HEK293 (cell line): ENCODE measurements around the gene RNF224.

ENCODE experiments used
- AEBP2 ChIP-seq: fragments of 450-650 bp; formaldehyde crosslinking; IDR thresholded peaks from 2 replicates; pipeline ENCODE4 v1.5.1; 2016; ENCODE audit warnings: missing biosample characterization, missing genetic modification characterization, borderline replicate concordance
- EGR2 ChIP-seq: fragments of 450-650 bp; formaldehyde crosslinking; IDR thresholded peaks from 2 replicates; pipeline ENCODE4 v1.5.1; 2016; ENCODE audit warnings: low read depth, missing biosample characterization, missing genetic modification characterization
- GFI1B ChIP-seq: fragments of 450-650 bp; formaldehyde crosslinking; IDR thresholded peaks from 2 replicates; pipeline ENCODE4 v1.5.1; 2016; ENCODE audit warnings: missing biosample characterization, missing genetic modification characterization
- GLI2 ChIP-seq: fragments of 450-650 bp; formaldehyde crosslinking; IDR thresholded peaks from 2 replicates; pipeline ENCODE4; 2017; ENCODE audit warnings: missing biosample characterization, missing genetic modification characterization, low read depth, borderline replicate concordance
- KLF16 ChIP-seq: fragments of 450-650 bp; formaldehyde crosslinking; IDR thresholded peaks from 2 replicates; pipeline ENCODE4 v1.5.1; 2017; ENCODE audit warnings: missing biosample characterization, missing genetic modification characterization
- KLF7 ChIP-seq: fragments of 450-650 bp; formaldehyde crosslinking; IDR thresholded peaks from 2 replicates; pipeline ENCODE4 v1.5.1; 2016; ENCODE audit warnings: missing biosample characterization, missing genetic modification characterization, borderline replicate concordance
- OSR2 ChIP-seq: fragments of 450-650 bp; formaldehyde crosslinking; IDR thresholded peaks from 2 replicates; pipeline ENCODE4 v1.5.1; 2016; ENCODE audit warnings: missing biosample characterization, missing genetic modification characterization
- PRDM4 ChIP-seq: fragments of 450-650 bp; formaldehyde crosslinking; IDR thresholded peaks from 2 replicates; pipeline ENCODE4 v1.5.1; 2017; ENCODE audit warnings: missing biosample characterization, missing genetic modification characterization
- REPIN1 ChIP-seq: fragments of 450-650 bp; formaldehyde crosslinking; IDR thresholded peaks from 2 replicates; pipeline ENCODE4 v1.5.1; 2017; ENCODE audit warnings: missing biosample characterization, missing genetic modification characterization, low read depth
- REST ChIP-seq: fragments of 450-650 bp; formaldehyde crosslinking; IDR thresholded peaks from 2 replicates; pipeline ENCODE4 v1.5.1; 2016; ENCODE audit warnings: missing biosample characterization, missing genetic modification characterization
- SP7 ChIP-seq: fragments of 450-650 bp; formaldehyde crosslinking; IDR thresholded peaks from 2 replicates; pipeline ENCODE4 v1.5.1; 2016; ENCODE audit warnings: missing biosample characterization, missing genetic modification characterization
- TCF7L2 ChIP-seq: IDR thresholded peaks from 2 replicates; pipeline ENCODE4 v1.6.1; 2011; ENCODE audit warnings: low read depth, mild to moderate bottlenecking, inconsistent platforms, low read length, moderate library complexity, borderline replicate concordance
- YY1 ChIP-seq: fragments of 450-650 bp; formaldehyde crosslinking; IDR thresholded peaks from 2 replicates; pipeline ENCODE4 v1.5.1; 2018; ENCODE audit warnings: missing biosample characterization, missing genetic modification characterization
- YY2 ChIP-seq: fragments of 450-650 bp; formaldehyde crosslinking; IDR thresholded peaks from 2 replicates; pipeline ENCODE4 v1.5.1; 2016; ENCODE audit warnings: missing biosample characterization, missing genetic modification characterization
- ZEB2 ChIP-seq: fragments of 450-650 bp; formaldehyde crosslinking; IDR thresholded peaks from 2 replicates; pipeline ENCODE4 v1.5.1; 2016; ENCODE audit warnings: missing biosample characterization, missing genetic modification characterization
- ZNF10 ChIP-seq: fragments of 450-650 bp; formaldehyde crosslinking; IDR thresholded peaks from 2 replicates; pipeline ENCODE4 v1.5.1; 2017; ENCODE audit warnings: missing biosample characterization, missing genetic modification characterization
- ZNF140 ChIP-seq: fragments of 450-650 bp; formaldehyde crosslinking; IDR thresholded peaks from 2 replicates; pipeline ENCODE4 v1.5.1; 2016; ENCODE audit warnings: missing biosample characterization, missing genetic modification characterization
- ZNF184 ChIP-seq: fragments of 450-650 bp; IDR thresholded peaks from 2 replicates; pipeline ENCODE4 v1.5.1; 2018; ENCODE audit warnings: missing biosample characterization, mild to moderate bottlenecking, missing genetic modification characterization
- ZNF2 ChIP-seq: fragments of 450-650 bp; formaldehyde crosslinking; IDR thresholded peaks from 2 replicates; pipeline ENCODE4 v1.5.1; 2016; ENCODE audit warnings: missing biosample characterization, missing genetic modification characterization
- ZNF324 ChIP-seq: fragments of 450-650 bp; formaldehyde crosslinking; IDR thresholded peaks from 2 replicates; pipeline ENCODE4 v1.5.1; 2016; ENCODE audit warnings: missing biosample characterization, missing genetic modification characterization
- ZNF341 ChIP-seq: fragments of 450-650 bp; formaldehyde crosslinking; IDR thresholded peaks from 2 replicates; pipeline ENCODE4; 2016; ENCODE audit warnings: low read depth, missing biosample characterization, missing genetic modification characterization
- ZNF391 ChIP-seq: fragments of 450-650 bp; formaldehyde crosslinking; IDR thresholded peaks from 2 replicates; pipeline ENCODE4 v1.5.1; 2016; ENCODE audit warnings: low read depth, missing biosample characterization, missing genetic modification characterization, borderline replicate concordance
- ZNF473 ChIP-seq: fragments of 450-650 bp; formaldehyde crosslinking; IDR thresholded peaks from 2 replicates; pipeline ENCODE4 v1.5.1; 2017; ENCODE audit warnings: missing biosample characterization, missing genetic modification characterization
- ZNF529 ChIP-seq: fragments of 450-650 bp; formaldehyde crosslinking; IDR thresholded peaks from 2 replicates; pipeline ENCODE4 v1.5.1; 2017; ENCODE audit warnings: missing genetic modification characterization, missing biosample characterization; ENCODE audit not compliant: insufficient replicate concordance
- ZNF555 ChIP-seq: fragments of 450-650 bp; formaldehyde crosslinking; conservative IDR thresholded peaks from 2 replicates; pipeline ENCODE4 v1.5.1; 2017; ENCODE audit warnings: missing biosample characterization, mild to moderate bottlenecking, missing genetic modification characterization, inconsistent platforms
- ZNF621 ChIP-seq: fragments of 450-650 bp; formaldehyde crosslinking; IDR thresholded peaks from 2 replicates; pipeline ENCODE4 v1.5.1; 2017; ENCODE audit warnings: missing biosample characterization, missing genetic modification characterization
- ZNF624 ChIP-seq: fragments of 450-650 bp; formaldehyde crosslinking; IDR thresholded peaks from 2 replicates; pipeline ENCODE4 v1.5.1; 2017; ENCODE audit warnings: missing biosample characterization, missing genetic modification characterization
- ZNF629 ChIP-seq: fragments of 450-650 bp; formaldehyde crosslinking; IDR thresholded peaks from 2 replicates; pipeline ENCODE4 v1.5.1; 2017; ENCODE audit warnings: missing biosample characterization, missing genetic modification characterization
- ZNF76 ChIP-seq: fragments of 450-650 bp; formaldehyde crosslinking; IDR thresholded peaks from 2 replicates; pipeline ENCODE4; 2016; ENCODE audit warnings: low read depth, missing biosample characterization, missing genetic modification characterization, borderline replicate concordance
- ZNF830 ChIP-seq: fragments of 450-650 bp; IDR thresholded peaks from 2 replicates; pipeline ENCODE4 v1.5.0; 2018; ENCODE audit warnings: missing biosample characterization, missing genetic modification characterization, low read depth, mild to moderate bottlenecking, moderate library complexity
- ZSCAN16 ChIP-seq: fragments of 450-650 bp; formaldehyde crosslinking; IDR thresholded peaks from 2 replicates; pipeline ENCODE4 v1.5.1; 2016; ENCODE audit warnings: missing biosample characterization, missing genetic modification characterization
- TF ChIP-seq, protein P1 (sequence below): fragments of 450-650 bp; formaldehyde crosslinking; IDR thresholded peaks from 2 replicates; pipeline ENCODE4 v1.5.1; 2017; ENCODE audit warnings: missing biosample characterization, missing genetic modification characterization

Gene RNF224

GRCh38 chr9:137236238-137236935 is 9.1 kb downstream of the RNF224 start (continued):
- TF ChIP-seq KLF7 (tag by site-specific recombination) (peak; percentile 63; the same call in 1 of the 2 replicates), EGR2 (tag by site-specific recombination) (peak; percentile 79), ZNF140 (tag by site-specific recombination) (no peak), ZNF529 (tag by site-specific recombination) (no peak), ZNF184 (tag by site-specific recombination) (0 out of 2 replicates have a peak, but pooled peaks have one; percentile 25), ZNF629 (tag by site-specific recombination) (0 out of 2 replicates have a peak, but pooled peaks have one; percentile 24), ZNF624 (tag by site-specific recombination) (no peak), ZNF555 (tag by site-specific recombination) (no peak), REST (peak; percentile 22; the same call in 1 of the 2 replicates), SP7 (tag by site-specific recombination) (peak; percentile 48; the same call in 1 of the 2 replicates), AEBP2 (tag by site-specific recombination) (no peak), ZNF2 (tag by site-specific recombination) (no peak), ZNF10 (tag by site-specific recombination) (peak; percentile 22; the same call in 1 of the 2 replicates), GLI2 (tag by site-specific recombination) (no peak), ZNF76 (peak; percentile 39), KLF16 (tag by site-specific recombination) (peak; percentile 97), OSR2 (tag by site-specific recombination) (peak; percentile 39; the same call in 1 of the 2 replicates), ZNF391 (tag by site-specific recombination) (no peak), TCF7L2 (no peak), ZNF621 (no peak), GFI1B (no peak), ZEB2 (tag by site-specific recombination) (peak; percentile 55; the same call in 1 of the 2 replicates), ZNF830 (tag by site-specific recombination) (no peak), ZSCAN16 (no peak), ZNF324 (tag by site-specific recombination) (0 out of 2 replicates have a peak, but pooled peaks have one; percentile 56), REPIN1 (tag by site-specific recombination) (no peak), YY2 (tag by site-specific recombination) (peak; percentile 89), ZNF473 (tag by site-specific recombination) (no peak), YY1 (tag by site-specific recombination) (peak; percentile 80), PRDM4 (tag by site-specific recombination) (no peak), ZNF341 (tag by site-specific recombination) (peak; percentile 70)
- TF ChIP-seq, protein P1, sequence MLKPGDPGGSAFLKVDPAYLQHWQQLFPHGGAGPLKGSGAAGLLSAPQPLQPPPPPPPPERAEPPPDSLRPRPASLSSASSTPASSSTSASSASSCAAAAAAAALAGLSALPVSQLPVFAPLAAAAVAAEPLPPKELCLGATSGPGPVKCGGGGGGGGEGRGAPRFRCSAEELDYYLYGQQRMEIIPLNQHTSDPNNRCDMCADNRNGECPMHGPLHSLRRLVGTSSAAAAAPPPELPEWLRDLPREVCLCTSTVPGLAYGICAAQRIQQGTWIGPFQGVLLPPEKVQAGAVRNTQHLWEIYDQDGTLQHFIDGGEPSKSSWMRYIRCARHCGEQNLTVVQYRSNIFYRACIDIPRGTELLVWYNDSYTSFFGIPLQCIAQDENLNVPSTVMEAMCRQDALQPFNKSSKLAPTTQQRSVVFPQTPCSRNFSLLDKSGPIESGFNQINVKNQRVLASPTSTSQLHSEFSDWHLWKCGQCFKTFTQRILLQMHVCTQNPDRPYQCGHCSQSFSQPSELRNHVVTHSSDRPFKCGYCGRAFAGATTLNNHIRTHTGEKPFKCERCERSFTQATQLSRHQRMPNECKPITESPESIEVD (tag by site-specific recombination): no peak
